Colonic mucosa (tissue), 4 donors: ENCODE results near the gene EML6. TPM values are rescaled to one million over a fixed set of nuclear protein-coding genes. Genes with fewer than 3 reads are reported as not detected.

Experiments used
- DNase-seq: peaks from one replicate; pipeline ENCODE4 v3.0.0-alpha.2; 2020
- H3K27ac ChIP-seq: fragments of 200-600 bp; one replicate; pipeline ENCODE4 v1.8.0; 2021
- H3K27me3 ChIP-seq: fragments of 200-600 bp; one replicate; pipeline ENCODE4 v1.8.0; 2021
- H3K36me3 ChIP-seq: fragments of 200-600 bp; one replicate; pipeline ENCODE4 v1.8.0; 2021
- H3K4me1 ChIP-seq: fragments of 200-600 bp; one replicate; pipeline ENCODE4 v1.8.0; 2021; ENCODE audit warnings: mild to moderate bottlenecking
- H3K4me3 ChIP-seq: fragments of 200-600 bp; one replicate; pipeline ENCODE4 v1.8.0; 2021
- H3K9ac ChIP-seq, 2 donors: one replicate each; pipeline ENCODE4 v1.7.0; 2013; ENCODE audit warnings: control low read depth in 2 of 2, low read depth in 2 of 2, low read length in 2 of 2
- H3K9me3 ChIP-seq: fragments of 200-600 bp; one replicate; pipeline ENCODE4 v1.8.0; 2021
- intact Hi-C: fragments of 100-400 bp; cut with DNase I; formaldehyde crosslinking; loops from one replicate; pipeline ENCODE4 v1.14.1; 2022
- total RNA-seq, 2 donors: library from RNA; stranded (reverse); fragmentation: NEBNext Ultra II Directional in 1 of 2; extraction: Animal tissue kit (Norgen Biotek cat#: 25700) in 1 of 2; gene quantifications; one replicate each; pipeline ENCODE4 v1.2.1, GENCODE V29; 2021
- TF ChIP-seq, protein P1 (sequence below): fragments of 200-600 bp; IDR thresholded peaks from one replicate; pipeline ENCODE4 v1.8.0; 2022; ENCODE audit warnings: antibody characterized with exemption, mild to moderate bottlenecking
- donor health status: healthy.
- donor health status: DM: no; HTN: no; CAD: no.
- donor health status: DM: no; HTN: no; CAD: no.

Gene EML6
- total RNA-seq, 2 donors from 2014 or later = 2.1 to 2.5 TPM

DNA sequence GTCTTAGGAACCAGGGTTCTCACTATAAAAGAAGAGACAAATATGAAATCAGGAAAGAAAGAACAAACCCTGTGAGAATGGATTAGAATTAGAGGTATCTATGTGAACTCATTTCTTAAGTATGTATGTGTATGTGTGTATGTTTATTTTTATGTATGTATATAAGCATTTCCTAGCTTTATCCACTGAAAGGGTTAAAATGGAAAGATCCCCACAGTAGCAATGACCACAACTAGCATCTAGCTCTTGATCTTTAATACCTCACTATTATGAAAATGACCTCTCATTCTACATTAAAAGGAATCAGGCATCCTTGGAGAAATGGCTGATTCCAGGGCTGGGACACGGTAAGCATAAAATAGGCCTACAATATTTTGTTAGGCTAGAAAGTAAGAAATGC, 295.2 kb downstream of the EML6 start:
- no peaks in the 10 kb centered on the region for H3K27me3 ChIP-seq
- H3K27ac ChIP-seq = no peak overlapping the region

DNA sequence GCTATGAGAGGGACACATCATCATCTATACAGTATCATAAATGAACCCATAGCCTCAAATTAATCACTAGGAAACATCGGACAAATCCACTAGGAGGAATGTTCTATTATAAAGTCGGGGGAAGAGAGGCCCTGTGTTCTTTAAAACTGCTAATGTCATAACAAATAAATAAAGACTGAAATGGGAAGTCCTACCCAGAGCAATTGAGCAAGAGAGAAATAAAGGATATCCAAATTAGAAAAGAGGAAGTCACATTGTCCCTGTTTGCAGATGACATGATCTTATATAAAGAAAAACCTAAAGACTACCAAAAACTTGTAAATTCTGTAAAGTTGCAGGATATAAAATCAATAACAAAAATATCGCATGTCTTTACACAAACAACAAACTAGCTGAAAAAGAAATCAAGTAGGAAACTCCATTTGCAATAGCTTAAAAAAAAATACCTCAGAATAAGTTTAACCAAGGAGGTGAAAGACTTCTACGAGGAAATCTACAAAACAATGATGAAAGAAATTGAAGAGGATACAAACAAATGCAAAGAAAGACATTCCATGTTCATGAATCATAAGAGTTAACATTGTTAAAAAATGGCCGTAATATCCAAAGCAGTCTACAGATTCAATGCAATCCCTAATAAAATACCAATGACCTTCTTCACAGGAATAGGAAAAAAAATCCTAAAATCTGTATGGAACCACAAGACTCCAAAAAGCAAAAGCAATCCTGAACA, 296.2 kb downstream of the EML6 start:
- Histone ChIP-seq H3K4me1 (peaks cover 5% of the 10 kb centered on the region), H3K27ac (no peak overlapping the region), H3K27me3 (no peaks in the 10 kb centered on the region), H3K36me3 (no peaks in the 10 kb centered on the region), H3K9me3 (no peaks in the 10 kb centered on the region), H3K9ac (no peak overlapping the region), H3K4me3 (no peak overlapping the region)
- TF ChIP-seq, protein P1, sequence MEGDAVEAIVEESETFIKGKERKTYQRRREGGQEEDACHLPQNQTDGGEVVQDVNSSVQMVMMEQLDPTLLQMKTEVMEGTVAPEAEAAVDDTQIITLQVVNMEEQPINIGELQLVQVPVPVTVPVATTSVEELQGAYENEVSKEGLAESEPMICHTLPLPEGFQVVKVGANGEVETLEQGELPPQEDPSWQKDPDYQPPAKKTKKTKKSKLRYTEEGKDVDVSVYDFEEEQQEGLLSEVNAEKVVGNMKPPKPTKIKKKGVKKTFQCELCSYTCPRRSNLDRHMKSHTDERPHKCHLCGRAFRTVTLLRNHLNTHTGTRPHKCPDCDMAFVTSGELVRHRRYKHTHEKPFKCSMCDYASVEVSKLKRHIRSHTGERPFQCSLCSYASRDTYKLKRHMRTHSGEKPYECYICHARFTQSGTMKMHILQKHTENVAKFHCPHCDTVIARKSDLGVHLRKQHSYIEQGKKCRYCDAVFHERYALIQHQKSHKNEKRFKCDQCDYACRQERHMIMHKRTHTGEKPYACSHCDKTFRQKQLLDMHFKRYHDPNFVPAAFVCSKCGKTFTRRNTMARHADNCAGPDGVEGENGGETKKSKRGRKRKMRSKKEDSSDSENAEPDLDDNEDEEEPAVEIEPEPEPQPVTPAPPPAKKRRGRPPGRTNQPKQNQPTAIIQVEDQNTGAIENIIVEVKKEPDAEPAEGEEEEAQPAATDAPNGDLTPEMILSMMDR = no peak
- intact Hi-C loops = no loop called here
- no peak for DNase-seq

More for the DNA sequence above, 295.2 kb downstream of the EML6 start:
- no peak for DNase-seq
- H3K4me3 ChIP-seq = no peak overlapping the region
- peaks cover 11% of the 10 kb centered on the region for H3K4me1 ChIP-seq
- no peaks in the 10 kb centered on the region for H3K9me3 ChIP-seq
- intact Hi-C loops = no loop called here
- no peaks in the 10 kb centered on the region for H3K36me3 ChIP-seq
- no peak overlapping the region for H3K9ac ChIP-seq
- TF ChIP-seq, protein P1 = no peak
